Liver (tissue), 3 donors: ENCODE data around the gene WDR44.

Source experiments
- CTCF ChIP-seq: fragments of 150-350 bp; IDR thresholded peaks from 2 replicates; pipeline ENCODE4 v1.5.1; 2017; ENCODE audit warnings: improper control_type of control experiment, low read depth, low read length; ENCODE audit not compliant: missing input control
- EGR1 ChIP-seq, 2 donors: IDR thresholded peaks; 2 replicates each; pipeline ENCODE4 v1.6.1; 2016 to 2018; ENCODE audit warnings: antibody characterized with exemption in 2 of 2, low read depth in 2 of 2
- FOXA1 ChIP-seq: IDR thresholded peaks from 2 replicates; pipeline ENCODE4 v1.6.1; 2016; ENCODE audit warnings: antibody characterized with exemption
- GABPA ChIP-seq, 2 donors: IDR thresholded peaks in 1 of 2; conservative IDR thresholded peaks in 1 of 2; 2 replicates each; pipeline ENCODE4 v1.6.1; 2016; ENCODE audit warnings: antibody characterized with exemption in 2 of 2, mild to moderate bottlenecking in 1 of 2, moderate library complexity in 1 of 2
- HNF4A ChIP-seq, 2 donors: conservative IDR thresholded peaks; 2 replicates each; pipeline ENCODE4 v1.6.1; 2016; ENCODE audit warnings: antibody characterized with exemption in 2 of 2, mild to moderate bottlenecking in 2 of 2
- JUND ChIP-seq, 2 donors: IDR thresholded peaks; 2 replicates each; pipeline ENCODE4 v1.6.1; 2016; ENCODE audit warnings: antibody characterized with exemption in 2 of 2
- MAX ChIP-seq: IDR thresholded peaks from 2 replicates; pipeline ENCODE4 v1.6.1; 2016; ENCODE audit warnings: antibody characterized with exemption
- NR2F2 ChIP-seq: IDR thresholded peaks from 2 replicates; pipeline ENCODE4 v1.6.1; 2016; ENCODE audit warnings: antibody characterized with exemption
- RAD21 ChIP-seq, 2 donors: IDR thresholded peaks; 2 replicates each; pipeline ENCODE4 v1.6.1; 2016; ENCODE audit warnings: antibody characterized with exemption in 2 of 2, mild to moderate bottlenecking in 2 of 2
- REST ChIP-seq: IDR thresholded peaks from 2 replicates; pipeline ENCODE4 v1.6.1; 2016; ENCODE audit warnings: antibody characterized with exemption, mild to moderate bottlenecking
- RXRA ChIP-seq, 2 donors: IDR thresholded peaks; 2 replicates each; pipeline ENCODE4 v1.6.1; 2017 to 2018; ENCODE audit warnings: antibody characterized with exemption in 2 of 2, mild to moderate bottlenecking in 1 of 2
- SP1 ChIP-seq: IDR thresholded peaks from 2 replicates; pipeline ENCODE4 v1.6.1; 2018; ENCODE audit warnings: antibody characterized with exemption, mild to moderate bottlenecking
- TAF1 ChIP-seq: conservative IDR thresholded peaks from 2 replicates; pipeline ENCODE4 v1.6.1; 2016; ENCODE audit warnings: antibody characterized with exemption, mild to moderate bottlenecking
- YY1 ChIP-seq: IDR thresholded peaks from 2 replicates; pipeline ENCODE4 v1.6.1; 2016; ENCODE audit warnings: antibody characterized with exemption, mild to moderate bottlenecking
- donor health status: healthy.
- donor health status: healthy.

GRCh38 chrX:118493016-118493415 is 147.1 kb downstream of the WDR44 start:
- TF ChIP-seq CTCF = no peak
- no peak for TF ChIP-seq TAF1
- no peak for TF ChIP-seq RXRA (IDR thresholded peaks at IDR 0.05)
- TF ChIP-seq SP1 = no peak
- no peak for TF ChIP-seq EGR1 (IDR thresholded peaks at IDR 0.05; ENCODE audit: low read depth in 2 of 2)
- TF ChIP-seq FOXA1 = no peak
- TF ChIP-seq HNF4A (conservative IDR thresholded peaks at IDR 0.05) = no peak
- no peak for TF ChIP-seq GABPA (IDR thresholded peaks at IDR 0.05 in 1 of 2, conservative IDR thresholded peaks at IDR 0.05 in 1 of 2)
- TF ChIP-seq JUND (IDR thresholded peaks at IDR 0.05) = no peak
- TF ChIP-seq YY1 = no peak
- no peak for TF ChIP-seq MAX
- TF ChIP-seq REST = no peak
- TF ChIP-seq RAD21 (IDR thresholded peaks at IDR 0.05) = no peak
- no peak for TF ChIP-seq NR2F2
